A673 (cell line): ENCODE data around the gene TBX5. TPM values are rescaled to one million over a fixed set of nuclear protein-coding genes. Genes with fewer than 3 reads are reported as not detected.

ENCODE experiments used
- BruUV-seq: library from RNA; stranded (reverse); fragments of 400-500 nt; replicated peaks from 2 replicates; lab custom pipeline; 2021; lab: Mats Ljungman, UMichigan
- CTCF ChIA-PET: fragments of 300-600 bp; sonication (Branson Sonifier 250); formaldehyde crosslinking; loops from one replicate; lab custom pipeline; 2022; ENCODE audit warnings: antibody characterized with exemption; lab: Charles Lee
- POLR2A ChIA-PET: fragments of 300-600 bp; sonication (Branson Sonifier 250); formaldehyde crosslinking; loops from one replicate; lab custom pipeline; 2022; ENCODE audit warnings: antibody characterized with exemption; ENCODE audit not compliant: low non-redundant PET; lab: Charles Lee
- DNase-seq: peaks from one replicate; pipeline ENCODE4 v3.0.0-alpha.2; 2015; ENCODE audit warnings: low spot score
- H3K27ac ChIP-seq: fragments of 200-600 bp; sonication (generic); 2 replicates; pipeline ENCODE4 v1.5.1; 2016; ENCODE audit warnings: mixed run types, low read depth, mild to moderate bottlenecking, mixed read lengths, antibody characterized with exemption, low read length; ENCODE audit not compliant: poor library complexity, severe bottlenecking
- H3K27me3 ChIP-seq: fragments of 200-600 bp; sonication (generic); replicated peaks from 2 replicates; pipeline ENCODE4 v1.6.1; 2017; ENCODE audit warnings: mixed run types, low read depth, mild to moderate bottlenecking, mixed read lengths, antibody characterized with exemption, low read length; ENCODE audit not compliant: insufficient read depth, poor library complexity
- H3K36me3 ChIP-seq: fragments of 200-600 bp; sonication (generic); 2 replicates; pipeline ENCODE4 v1.6.1; 2016; ENCODE audit warnings: mixed run types, mild to moderate bottlenecking, mixed read lengths, antibody characterized with exemption, low read length; ENCODE audit not compliant: insufficient read depth, poor library complexity, severe bottlenecking
- H3K4me1 ChIP-seq: fragments of 200-600 bp; sonication (generic); 2 replicates; pipeline ENCODE4 v1.6.1; 2017; ENCODE audit warnings: mixed run types, mild to moderate bottlenecking, mixed read lengths, antibody characterized with exemption, low read length; ENCODE audit not compliant: insufficient read depth, poor library complexity, severe bottlenecking
- H3K4me3 ChIP-seq: fragments of 200-600 bp; sonication (generic); 2 replicates; pipeline ENCODE4 v1.5.1; 2016; ENCODE audit warnings: low read depth, mixed run types, mild to moderate bottlenecking, mixed read lengths, low read length; ENCODE audit not compliant: poor library complexity, severe bottlenecking
- H3K9me3 ChIP-seq: fragments of 200-600 bp; sonication (generic); 2 replicates; pipeline ENCODE4 v1.6.1; 2016; ENCODE audit warnings: mixed run types, low read depth, mild to moderate bottlenecking, mixed read lengths, antibody characterized with exemption, low read length; ENCODE audit not compliant: poor library complexity, severe bottlenecking
- EZH2 ChIP-seq: fragments of 200-600 bp; sonication (generic); IDR thresholded peaks from 2 replicates; pipeline ENCODE4 v1.6.1; 2017; ENCODE audit warnings: borderline replicate concordance, low read depth, mild to moderate bottlenecking, mixed read lengths, antibody characterized with exemption, low read length; ENCODE audit not compliant: poor library complexity, severe bottlenecking
- intact Hi-C: fragments of 100-400 bp; cut with micrococcal nuclease; formaldehyde crosslinking; loops from one replicate; pipeline ENCODE4 v1.10.0; 2022; ENCODE audit not compliant: unreplicated experiment
- total RNA-seq: library from RNA; stranded (reverse); gene quantifications from 2 replicates; pipeline ENCODE4 v1.2.3, GENCODE V29; 2021
- TF ChIP-seq, protein P1 (sequence below): fragments of 300-800, 200-600 bp; sonication (generic); conservative IDR thresholded peaks from 2 replicates; pipeline ENCODE4 v1.5.1; 2017; ENCODE audit warnings: low read depth, mild to moderate bottlenecking, antibody characterized with exemption, low read length, moderate library complexity, mixed read lengths

Gene TBX5
- total RNA-seq, 1 experiment from 2014 or later, result 2.1 TPM

DNA sequence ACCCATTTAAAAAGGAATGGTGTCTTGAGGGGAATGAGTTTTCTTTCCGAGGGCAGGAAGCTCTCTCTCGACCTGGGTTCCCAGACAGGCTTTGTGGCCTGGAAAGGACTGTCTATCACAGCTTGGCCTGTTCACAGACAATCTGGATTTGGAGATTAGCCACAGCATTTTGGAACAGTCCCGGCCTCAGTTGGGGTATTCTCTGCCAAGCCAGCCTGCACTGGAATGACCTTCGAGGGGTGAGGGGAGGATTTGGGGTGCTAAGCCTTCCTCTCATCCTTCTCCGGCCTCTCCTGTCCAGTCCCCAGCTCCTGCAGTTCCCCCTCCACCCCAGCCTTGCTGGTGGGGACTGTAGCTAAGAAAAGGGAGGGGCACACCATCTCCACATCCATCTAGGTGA is 13.0 kb downstream of the TBX5 start:
- Histone ChIP-seq H3K4me1 (no peaks in the 10 kb centered on the region), H3K27me3 (no peaks in the 10 kb centered on the region), H3K27ac (no peak overlapping the region), H3K36me3 (no peaks in the 10 kb centered on the region), H3K4me3 (no peak overlapping the region), H3K9me3 (no peaks in the 10 kb centered on the region)
- ChIA-PET POLR2A (no interaction called here), CTCF (no interaction called here)
- BruUV-seq, result no TSS peak
- no peak for TF ChIP-seq EZH2
- TF ChIP-seq, protein P1, sequence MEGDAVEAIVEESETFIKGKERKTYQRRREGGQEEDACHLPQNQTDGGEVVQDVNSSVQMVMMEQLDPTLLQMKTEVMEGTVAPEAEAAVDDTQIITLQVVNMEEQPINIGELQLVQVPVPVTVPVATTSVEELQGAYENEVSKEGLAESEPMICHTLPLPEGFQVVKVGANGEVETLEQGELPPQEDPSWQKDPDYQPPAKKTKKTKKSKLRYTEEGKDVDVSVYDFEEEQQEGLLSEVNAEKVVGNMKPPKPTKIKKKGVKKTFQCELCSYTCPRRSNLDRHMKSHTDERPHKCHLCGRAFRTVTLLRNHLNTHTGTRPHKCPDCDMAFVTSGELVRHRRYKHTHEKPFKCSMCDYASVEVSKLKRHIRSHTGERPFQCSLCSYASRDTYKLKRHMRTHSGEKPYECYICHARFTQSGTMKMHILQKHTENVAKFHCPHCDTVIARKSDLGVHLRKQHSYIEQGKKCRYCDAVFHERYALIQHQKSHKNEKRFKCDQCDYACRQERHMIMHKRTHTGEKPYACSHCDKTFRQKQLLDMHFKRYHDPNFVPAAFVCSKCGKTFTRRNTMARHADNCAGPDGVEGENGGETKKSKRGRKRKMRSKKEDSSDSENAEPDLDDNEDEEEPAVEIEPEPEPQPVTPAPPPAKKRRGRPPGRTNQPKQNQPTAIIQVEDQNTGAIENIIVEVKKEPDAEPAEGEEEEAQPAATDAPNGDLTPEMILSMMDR, result no peak
- intact Hi-C loops, result no loop called here
- DNase-seq, result no peak

DNA sequence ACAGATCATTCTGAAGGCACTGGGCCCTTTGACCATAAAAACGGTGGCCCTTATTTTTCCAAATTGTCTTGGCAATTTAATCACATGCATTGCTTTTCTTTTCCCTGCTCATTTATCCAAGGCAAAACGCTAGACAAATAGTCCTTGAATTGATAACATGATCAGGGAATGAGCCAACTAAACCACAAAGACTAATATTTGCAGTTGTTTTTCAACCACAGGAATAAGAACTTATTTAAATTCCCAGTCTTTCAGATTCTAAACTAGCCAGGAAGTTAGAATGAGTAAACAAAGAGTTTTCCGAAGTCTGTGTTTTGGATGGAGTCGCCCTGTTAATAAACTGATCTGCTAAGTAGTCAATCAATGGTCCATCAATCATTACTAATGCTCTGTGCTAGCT is 14.9 kb downstream of the TBX5 start:
- Histone ChIP-seq H3K27ac (no peak overlapping the region), H3K27me3 (no peaks in the 10 kb centered on the region), H3K36me3 (no peaks in the 10 kb centered on the region), H3K9me3 (no peaks in the 10 kb centered on the region), H3K4me1 (no peaks in the 10 kb centered on the region), H3K4me3 (no peak overlapping the region)
- DNase-seq, result no peak
- intact Hi-C loops, result no loop called here
- TF ChIP-seq EZH2, result no peak
- TF ChIP-seq, protein P1, result no peak
- ChIA-PET CTCF (no interaction called here), POLR2A (no interaction called here)
- no TSS peak for BruUV-seq

DNA sequence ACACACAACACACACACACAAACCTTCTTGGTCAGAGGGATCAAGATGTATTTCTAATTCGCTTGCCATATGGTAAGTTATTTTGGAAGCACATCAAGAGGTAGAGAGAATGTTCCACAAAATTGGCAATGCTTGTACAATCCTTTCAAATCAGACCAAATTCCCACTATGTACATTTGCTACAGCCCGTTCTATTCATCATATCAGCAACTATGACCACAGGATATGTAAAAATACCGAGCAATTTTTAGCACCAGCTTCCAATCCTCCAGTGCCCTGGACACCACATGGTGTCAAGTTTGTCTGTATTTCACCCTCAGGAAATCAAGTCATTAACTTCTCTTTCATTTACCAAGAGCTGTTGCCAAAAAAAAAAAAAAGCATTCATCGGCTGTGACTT is 21.2 kb downstream of the TBX5 start:
- Histone ChIP-seq H3K27ac (no peak overlapping the region), H3K36me3 (no peaks in the 10 kb centered on the region), H3K4me1 (no peaks in the 10 kb centered on the region), H3K27me3 (no peaks in the 10 kb centered on the region), H3K4me3 (no peak overlapping the region), H3K9me3 (no peaks in the 10 kb centered on the region)
- no peak for DNase-seq
- TF ChIP-seq, protein P1, result no peak
- no peak for TF ChIP-seq EZH2
- CTCF ChIA-PET, result no interaction called here
- intact Hi-C loops, result no loop called here
- POLR2A ChIA-PET, result no interaction called here
- BruUV-seq, result no TSS peak
